HG02798 (cell line): ENCODE measurements around the gene ATXN2L.

Experiments
- ATAC-seq: cut with Tn5 transposase; IDR thresholded peaks from one replicate; pipeline ENCODE4 v1.9.1; 2021; ENCODE audit warnings: mild to moderate bottlenecking; ENCODE audit not compliant: unreplicated experiment, poor library complexity

Gene ATXN2L

DNA sequence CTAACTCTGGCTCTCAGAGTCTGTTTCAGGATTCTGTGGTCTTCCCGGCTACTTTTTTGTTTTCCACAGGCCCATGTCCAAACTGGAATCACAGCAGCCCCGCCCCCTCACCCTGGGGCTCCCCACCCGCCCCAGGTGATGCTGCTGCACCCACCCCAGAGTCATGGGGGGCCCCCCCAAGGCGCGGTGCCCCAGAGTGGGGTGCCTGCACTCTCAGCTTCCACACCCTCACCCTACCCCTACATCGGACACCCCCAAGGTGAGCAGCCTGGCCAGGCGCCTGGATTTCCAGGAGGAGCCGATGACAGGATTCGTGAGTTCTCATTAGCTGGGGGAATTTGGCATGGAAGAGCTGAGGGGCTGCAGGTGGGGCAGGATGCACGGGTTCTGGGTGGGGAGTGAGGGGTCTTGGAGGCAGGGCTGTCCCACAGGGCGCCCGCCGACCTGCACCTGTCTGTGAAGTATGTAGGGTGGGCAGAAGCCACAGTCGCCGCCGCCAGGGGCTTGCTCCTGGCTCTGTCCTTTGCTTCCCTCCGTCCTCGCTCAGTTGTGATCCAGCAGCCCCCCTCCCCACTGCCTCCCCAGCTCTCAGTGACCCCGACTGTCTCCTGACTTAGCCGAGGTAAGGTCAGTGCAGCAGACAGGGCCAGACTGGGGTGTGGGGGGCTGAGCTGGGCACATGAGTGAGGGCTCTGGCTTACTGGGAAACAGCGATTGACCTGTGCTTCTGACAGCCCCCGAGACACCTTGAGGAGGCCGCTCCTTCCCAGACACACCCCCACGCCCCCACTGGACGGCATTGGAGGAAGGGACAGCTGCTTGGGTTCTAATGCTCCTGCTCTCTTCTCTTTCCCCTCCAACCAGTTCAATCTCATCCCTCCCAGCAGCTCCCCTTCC lies 13.3 kb downstream of the ATXN2L start:
- ATAC-seq, result no peak

DNA sequence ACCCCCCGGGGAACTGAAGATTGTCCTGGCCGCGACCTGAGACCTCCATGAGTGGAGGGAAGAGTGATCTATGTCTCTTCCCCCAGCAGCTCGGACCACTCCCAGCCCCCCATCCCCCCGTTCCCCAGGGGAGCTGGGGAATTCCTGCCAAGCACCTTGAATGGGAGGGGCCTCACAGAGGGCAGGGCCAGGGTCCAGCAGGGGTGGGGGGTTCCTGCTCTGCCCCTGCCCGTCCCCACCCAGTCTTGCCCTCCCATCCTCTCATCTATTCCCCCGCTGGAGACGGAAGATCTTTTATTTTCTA lies 13.9 kb downstream of the ATXN2L start:
- no peak for ATAC-seq

DNA sequence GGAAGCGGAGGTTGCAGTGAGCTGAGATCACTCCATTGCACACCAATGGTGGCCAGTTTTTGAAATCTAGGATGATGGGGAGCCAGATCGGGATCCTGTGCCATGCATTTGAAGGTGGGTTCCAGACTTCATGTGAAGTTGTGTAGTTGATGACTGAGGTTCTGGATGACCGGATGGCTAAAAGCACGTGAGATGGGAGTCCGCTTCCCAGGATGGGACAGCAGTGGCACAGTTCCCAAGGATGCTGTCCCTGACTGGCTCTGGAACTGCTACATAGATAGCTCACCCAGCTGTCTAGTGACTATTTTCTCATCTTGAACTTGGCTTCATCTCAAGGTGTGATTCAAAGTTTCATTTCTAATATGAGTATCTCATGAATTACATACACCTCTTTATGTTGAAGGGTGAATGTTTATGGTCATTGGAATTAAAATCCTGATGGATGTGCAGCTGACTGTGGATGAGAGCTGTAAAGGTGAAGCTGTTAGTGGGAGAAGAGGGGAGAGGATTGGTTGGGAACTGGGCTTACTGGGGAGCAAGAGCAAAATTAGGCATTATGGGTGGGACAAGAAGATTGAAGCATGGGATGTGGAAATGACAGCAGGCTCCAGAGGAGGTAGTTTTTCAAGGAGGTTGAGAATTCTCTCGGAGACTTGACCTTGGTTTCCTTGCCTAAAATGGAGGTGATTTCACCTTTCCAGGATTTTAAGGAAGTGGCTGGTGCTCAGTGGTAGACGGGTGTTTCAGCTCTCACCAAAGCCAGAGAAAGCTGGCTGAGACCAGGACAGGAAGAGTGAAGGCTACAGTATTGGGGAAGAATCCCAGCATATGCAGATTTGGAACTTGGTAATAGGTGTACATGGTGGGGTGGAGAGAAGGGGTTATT lies 15.1 kb downstream of the ATXN2L start:
- ATAC-seq, result no peak

DNA sequence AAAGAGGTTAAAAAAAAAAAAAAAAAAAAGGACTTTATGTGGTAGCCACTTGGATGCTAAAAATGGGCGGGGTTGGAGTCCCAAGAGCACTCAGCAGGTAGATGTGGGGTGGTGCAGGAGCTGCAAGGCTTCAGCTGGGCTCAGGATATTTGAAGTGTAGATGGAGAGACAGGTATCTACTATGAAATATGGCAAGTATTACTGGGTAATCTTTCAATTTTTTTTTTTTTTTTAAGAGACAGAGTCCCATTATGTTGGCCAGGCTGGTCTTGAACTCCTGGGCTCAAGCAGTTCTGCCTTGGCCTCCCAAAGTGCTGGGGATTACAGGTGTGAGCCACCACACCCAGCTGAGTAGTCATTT lies 15.7 kb downstream of the ATXN2L start:
- ATAC-seq, result no peak

DNA sequence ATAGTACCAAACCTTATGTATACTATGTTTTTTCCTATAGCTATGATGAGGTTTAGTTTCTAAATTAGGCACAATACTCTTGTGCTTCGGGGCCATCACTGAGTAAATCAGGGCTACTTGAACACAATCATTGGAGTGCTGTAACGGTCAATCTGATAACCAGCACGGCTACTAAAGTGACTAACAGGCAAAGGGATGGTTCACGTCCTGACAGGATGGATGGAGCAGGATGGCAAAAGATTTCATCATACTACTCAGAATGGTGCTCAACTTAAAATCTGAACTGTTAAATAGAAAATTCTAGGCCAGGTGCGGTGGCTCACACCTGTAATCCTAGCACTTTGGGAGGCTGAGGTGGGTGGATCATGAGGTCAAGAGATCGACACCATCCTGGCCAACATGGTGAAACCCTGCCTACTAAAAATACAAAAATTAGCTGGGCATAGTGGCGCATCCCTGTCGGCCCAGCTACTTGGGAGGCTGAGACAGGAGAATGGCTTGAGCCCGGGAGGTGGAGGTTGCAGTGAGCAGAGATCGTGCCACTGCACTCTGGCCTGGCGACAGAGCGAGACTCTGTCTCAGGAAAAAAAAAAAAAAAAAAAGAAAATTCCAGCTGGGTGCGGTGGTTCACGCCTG lies 16.3 kb downstream of the ATXN2L start:
- no peak for ATAC-seq

DNA sequence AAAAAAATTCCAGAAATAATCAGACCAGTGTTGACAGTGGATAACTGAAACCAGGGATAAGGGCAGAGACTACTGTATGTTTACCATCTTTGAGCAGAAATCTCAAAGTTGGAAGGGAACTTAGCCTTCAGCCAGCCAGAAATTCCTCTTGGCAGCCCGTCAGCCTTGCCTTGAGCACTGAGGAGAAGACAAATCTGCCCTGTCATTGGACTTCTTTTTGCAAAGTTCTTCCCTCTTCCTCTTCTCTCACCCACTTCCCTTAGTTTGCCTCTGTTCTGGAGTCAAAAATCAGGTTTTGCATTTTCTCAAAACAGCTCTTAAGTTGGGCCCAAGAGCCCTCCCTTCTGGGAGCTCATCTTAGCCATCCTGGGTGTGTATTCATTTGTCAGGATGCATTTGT lies 17.1 kb downstream of the ATXN2L start:
- no peak for ATAC-seq

DNA sequence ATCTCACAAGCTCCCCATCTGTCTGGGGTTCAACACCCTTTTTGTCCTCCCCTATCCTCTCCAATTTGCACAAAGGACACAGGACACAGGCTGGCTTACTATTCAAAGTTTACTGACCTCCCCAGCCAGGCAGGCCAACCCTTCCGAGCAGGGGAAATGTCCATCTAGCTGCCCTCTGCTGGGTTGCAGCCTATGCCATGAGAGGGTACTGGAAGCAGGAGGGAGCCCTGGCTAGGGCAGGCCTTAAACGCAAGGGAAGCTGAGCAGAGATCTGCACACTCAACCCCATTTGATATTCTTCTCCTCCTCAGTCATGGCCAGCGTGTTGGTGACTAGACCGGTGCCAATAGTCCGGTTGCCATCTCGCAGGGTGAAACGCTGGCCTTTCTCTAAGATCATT lies 19.9 kb downstream of the ATXN2L start:
- no peak for ATAC-seq

DNA sequence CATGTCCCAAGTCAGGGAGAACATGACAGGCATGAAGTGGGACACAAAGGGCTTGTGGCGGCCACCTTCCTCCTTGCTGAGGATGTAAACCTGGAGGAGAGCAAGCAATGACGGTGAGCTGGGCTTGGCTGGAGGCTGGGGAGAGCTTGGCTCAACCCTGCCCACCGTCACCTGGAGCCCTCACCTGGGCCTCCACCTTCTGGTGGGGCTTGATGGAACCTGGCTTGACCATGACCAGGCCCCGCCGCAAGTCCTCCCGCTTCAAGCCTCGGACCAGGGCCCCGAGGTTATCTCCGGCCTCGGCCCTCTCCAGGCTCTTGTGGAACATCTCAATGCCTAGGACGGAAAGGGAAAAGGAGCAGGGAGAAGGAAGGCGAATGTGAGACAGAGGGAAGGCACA lies 21.0 kb downstream of the ATXN2L start:
- ATAC-seq, result no peak

DNA sequence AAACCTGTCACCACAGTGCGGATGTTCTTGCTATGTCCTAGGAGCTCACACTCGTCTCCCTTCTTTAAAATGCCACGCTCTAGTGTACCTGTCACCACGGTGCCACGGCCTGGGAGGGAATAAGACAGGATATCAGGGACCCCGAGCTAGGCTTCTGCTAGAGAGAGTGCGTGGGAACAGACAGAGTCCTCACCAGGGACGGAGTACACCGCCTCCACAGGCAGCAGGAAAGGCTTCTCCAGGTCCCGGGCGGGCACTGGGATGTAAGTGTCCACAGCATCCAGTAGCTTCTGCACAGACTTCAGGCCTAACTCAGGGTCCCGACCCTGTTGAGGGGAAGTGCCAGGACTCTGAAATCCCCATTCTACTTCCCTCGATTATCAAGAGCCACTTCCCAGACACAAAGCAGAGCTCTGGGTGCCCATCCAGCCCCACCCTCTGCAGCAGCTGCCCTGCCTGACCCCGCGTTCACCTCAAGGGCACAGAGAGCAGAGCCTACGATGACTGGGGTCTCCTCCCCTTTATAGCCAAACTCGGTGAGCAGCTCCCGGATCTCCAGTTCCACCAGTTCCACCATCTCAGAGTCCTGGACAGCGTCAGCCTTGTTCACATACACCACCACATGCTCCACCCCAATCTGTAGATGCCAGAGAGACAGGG lies 21.6 kb downstream of the ATXN2L start:
- ATAC-seq, result no peak

DNA sequence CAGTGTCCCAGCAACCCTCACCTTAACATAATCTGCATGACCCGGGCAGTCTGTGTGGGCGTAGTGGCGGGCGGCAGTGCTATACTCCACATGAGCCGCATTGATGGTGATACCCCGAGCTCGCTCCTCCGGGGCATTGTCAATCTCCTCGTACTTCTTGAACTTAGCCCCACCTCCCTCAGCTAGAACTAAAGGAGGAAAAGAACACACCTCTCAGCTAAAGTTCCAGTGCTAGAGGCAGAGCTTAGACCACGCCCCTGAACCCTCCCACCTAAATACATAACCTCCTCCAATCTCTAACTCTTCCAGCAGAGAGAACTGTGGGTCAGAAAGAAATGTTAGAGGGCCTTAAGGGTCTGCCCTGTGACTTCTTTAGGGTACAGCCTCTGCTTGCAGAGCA lies 22.5 kb downstream of the ATXN2L start:
- no peak for ATAC-seq

DNA sequence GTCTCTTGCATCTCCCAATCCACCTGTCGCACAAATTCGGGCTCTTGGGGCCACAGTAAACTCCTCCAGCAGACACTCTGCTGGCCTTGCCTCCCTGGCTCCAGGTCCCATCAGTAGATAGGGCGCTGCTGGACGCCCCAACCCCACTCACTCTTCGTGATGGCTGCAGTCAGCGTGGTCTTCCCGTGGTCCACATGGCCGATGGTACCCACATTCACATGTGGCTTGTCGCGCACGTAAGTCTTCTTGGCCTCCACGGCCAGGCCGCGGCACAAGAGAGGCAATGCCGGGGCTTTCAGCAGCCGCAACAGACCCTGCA lies 22.9 kb downstream of the ATXN2L start:
- ATAC-seq, result peak; percentile 5

DNA sequence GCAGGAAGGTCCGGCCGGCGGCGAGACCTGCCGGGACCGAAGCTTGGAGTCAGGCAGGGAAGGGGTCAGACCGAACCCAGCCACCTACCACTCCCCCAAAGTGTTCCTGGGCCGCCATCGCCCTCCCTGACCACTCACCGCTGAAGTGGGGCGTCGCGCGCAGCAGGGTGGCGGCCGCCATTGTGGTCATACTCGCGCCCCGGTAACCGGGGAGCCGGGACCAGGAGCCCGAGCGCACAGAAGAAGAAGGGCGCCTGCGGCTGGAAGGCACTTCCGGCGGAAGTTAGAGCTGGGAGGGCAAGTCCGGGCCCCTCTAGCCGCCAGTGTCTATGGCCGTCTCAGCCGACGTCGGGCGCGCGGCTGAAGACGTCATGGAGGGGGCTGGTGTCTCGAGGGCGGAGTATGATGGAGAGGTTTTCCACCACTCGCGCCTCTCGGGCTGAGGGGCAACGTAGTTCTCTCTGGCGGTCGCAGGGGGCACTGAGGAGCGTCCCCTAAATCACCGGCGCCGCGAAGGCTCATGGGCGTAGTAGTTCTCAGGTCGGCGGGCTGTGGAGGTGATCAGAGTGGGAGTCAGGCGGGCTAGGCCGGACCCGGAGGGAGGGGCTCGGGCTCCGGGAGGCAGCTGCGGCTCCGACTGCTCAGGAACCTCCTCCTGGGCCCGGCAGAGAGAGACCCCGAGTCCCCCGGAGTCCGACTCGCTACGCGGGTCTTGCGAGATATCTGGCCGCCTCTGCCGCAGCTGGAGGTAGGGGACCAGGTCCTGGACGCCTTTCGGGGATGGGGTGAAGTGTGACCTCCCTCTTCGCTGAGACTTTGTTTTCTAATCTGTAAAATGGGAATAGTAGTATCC lies 23.5 kb downstream of the ATXN2L start, which contains the start of gene TUFM:
TSS of gene TUFM (minus strand) at position 269 of the 853 bp plus-strand sequence. CDS start at position 190, 79 bp downstream.
- peak; percentile 94 for ATAC-seq

DNA sequence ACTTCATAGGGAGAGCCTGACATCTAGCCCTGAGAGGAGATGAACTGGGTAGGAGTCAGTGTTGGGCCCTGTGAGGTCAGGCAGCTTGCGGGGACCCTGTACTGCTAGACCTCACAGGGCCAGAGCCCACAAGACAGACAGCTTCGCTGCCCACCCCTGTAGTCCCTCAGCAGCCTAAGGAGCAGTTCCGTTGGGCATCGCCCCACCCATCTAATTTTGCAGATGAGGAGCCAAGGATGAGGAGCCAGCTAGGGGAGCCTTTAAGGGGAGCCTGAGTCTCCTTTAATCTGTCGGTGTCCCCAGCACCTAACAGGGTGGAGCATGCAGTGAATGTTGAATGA lies 24.1 kb downstream of the ATXN2L start:
- ATAC-seq, result peak; percentile 1

DNA sequence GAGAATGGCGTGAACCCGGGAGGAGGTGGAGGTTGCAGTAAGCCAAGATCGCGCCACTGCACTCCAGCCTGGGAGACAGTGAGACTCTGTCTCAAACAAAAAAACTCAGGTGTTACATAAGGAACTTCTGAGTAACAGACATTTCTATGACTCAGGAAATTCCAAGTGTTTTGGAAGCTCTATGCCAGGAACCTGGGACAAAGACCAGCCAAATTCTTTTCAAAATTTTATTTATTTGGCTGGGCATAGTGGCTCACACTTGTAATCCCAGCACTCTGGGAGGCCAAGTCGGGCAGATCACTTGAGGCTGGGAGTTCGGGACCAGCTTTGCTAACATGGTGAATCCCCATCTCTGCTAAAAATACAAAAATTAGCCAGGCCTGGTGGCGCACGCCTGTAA lies 35.6 kb downstream of the ATXN2L start:
- ATAC-seq, result no peak

DNA sequence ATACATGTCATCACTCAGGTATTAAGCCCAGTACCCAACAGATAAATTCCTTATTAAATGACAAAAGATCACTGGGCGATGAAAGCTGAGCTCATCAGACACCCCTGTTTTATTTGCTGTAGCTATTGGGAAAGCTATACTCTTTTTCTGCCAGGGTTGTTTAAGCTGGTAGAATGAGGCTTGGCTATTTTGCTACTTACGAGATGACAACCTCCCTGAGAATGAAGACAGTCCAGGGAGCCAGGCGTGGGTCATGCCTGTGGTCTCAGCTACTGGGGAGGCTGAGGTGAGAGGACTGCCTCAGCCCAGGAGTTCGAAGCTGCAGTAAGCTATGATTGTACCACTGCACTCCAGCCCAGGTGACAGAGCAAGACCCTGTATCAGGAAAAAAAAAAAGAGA lies 36.5 kb downstream of the ATXN2L start:
- no peak for ATAC-seq

DNA sequence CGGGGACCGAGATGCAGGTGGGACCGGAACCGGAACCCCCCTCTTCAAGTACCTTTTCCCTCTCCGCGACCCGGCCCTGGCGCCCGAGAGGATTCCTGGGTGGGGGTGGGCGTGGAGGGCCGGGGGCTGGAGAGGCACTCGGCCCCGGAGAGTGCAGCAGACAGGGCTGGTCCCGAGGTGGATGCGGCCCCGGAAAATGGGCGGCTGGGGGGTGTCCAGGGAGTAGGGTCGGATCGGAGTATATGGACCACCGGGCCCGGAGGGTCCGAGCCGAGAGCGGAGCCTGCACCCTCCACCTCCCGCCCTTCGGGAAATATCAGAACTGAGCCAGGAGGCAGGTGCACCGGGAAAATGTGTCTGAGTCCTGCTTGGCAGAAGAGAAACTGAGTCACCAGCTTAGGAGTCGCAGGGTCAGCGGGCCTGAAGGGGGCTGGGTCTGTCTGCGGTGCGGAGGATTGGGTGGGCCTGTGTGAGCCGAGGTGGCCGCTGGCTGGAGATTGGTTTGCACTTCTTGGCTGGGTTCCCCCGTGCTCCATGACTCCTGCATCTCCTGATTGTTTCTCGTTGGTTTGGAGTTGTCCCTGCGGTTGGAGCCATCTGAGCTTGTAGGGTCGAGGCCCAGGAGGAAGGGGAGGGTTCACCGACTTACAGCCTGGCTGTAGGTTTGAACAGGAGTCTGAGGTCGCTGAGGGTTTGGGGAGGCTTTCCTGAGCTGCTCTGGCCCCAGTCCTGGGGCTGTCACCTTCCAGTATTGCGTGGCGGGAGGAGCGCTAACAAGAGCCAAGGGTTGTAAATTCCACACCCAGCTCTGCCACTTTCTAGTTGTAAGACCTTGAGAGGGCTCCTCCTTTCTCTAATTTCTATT lies 41.4 kb downstream of the ATXN2L start:
- no peak for ATAC-seq

DNA sequence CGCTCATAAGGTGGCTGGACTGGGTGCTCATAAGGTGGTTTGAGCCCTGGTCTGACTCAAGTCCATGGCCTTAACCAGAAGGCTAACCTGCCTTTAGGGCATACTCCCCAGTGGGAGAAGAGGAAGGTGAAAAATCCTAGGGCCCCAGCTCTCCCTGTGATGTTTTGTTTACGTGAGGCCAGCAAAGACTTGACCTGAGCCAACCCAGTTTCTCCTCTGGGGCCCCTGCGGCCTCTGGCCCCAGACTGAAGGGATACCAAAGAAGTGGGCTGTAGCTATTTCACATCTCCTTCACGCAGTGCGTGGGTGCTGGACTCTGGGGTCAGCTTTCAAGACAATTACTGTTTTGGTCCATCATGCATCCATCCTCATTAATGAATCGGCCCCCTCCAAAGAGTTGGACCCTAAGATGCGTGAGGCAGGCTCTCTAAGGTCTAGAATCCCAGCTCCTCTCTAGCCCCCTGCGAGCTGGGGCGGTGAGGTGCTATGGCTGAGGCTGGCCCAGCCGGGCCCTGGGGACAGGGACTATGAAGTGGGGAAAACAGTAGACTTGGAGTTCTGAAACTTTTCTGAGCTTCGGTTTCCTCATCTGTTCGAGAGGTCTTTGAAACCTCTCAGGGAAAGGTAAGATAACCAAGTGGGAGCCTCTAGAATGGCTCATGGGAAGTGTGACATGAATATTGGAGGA lies 42.3 kb downstream of the ATXN2L start:
- no peak for ATAC-seq

DNA sequence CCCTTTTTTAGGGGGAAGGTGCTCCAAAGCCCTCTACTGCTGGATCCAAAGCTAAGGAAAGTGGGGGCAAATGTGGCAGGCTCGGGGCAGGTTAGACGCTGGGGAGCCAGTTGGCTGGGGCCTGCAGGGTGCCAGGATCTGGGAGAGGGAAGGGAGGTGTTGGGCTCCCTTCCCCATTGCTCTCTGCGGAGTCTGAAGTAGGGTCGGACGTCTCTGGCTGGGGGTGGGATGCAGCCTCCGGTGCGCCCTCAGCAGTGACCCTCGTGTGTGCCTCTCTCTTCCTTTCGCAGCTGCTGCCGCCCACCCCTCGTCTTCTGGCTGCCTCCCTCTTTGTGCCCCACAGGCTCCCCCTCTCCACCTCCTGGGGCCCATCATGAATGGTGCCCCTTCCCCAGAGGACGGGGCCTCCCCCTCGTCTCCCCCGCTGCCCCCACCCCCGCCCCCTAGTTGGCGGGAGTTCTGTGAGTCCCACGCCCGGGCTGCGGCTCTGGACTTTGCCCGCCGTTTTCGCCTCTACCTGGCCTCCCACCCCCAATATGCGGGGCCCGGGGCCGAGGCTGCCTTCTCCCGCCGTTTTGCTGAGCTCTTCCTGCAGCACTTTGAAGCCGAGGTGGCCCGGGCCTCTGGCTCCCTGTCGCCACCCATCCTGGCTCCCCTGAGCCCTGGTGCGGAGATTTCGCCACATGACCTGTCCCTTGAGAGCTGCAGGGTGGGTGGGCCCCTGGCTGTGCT lies 43.1 kb downstream of the ATXN2L start:
- no peak for ATAC-seq
